ENCODE measurements around the gene IGFBP1. TPM values are rescaled to one million over a fixed set of nuclear protein-coding genes. Genes with fewer than 3 reads are reported as not detected.
"Not testable (repeated sequence)": the region's sequence is repeated elsewhere in the genome, so short reads cannot be mapped to it uniquely, and the experiment has no call there.

IGFBP1 gene
- total RNA-seq, result not detected in 2 replicates

GRCh38 chr7:45888185-45888992 lies at the start of gene IGFBP1:
TSS of gene IGFBP1 (plus strand) at chr7:45888488. CDS start at chr7:45888653, 165 bp downstream.
- intact Hi-C loops (cut with micrococcal nuclease), result no loop called here

- intact Hi-C loops (cut with micrococcal nuclease), result not testable (repeated sequence)
These were observed 49.4 kb upstream of the IGFBP1 start for GRCh38 chr7:45838852-45839251.

- intact Hi-C loops (cut with micrococcal nuclease), result not testable (repeated sequence)
These were observed 46.2 kb upstream of the IGFBP1 start for GRCh38 chr7:45841926-45842717.

- intact Hi-C loops (cut with micrococcal nuclease), result not testable (repeated sequence)
These were observed 41.8 kb upstream of the IGFBP1 start for GRCh38 chr7:45846536-45846935.

- intact Hi-C loops (cut with micrococcal nuclease), result not testable (repeated sequence)
These were observed 39.6 kb upstream of the IGFBP1 start for GRCh38 chr7:45848734-45849133.

- intact Hi-C loops (cut with micrococcal nuclease), result not testable (repeated sequence)
These were observed 35.3 kb upstream of the IGFBP1 start for GRCh38 chr7:45852984-45853383.

GRCh38 chr7:45853491-45853890 lies 34.8 kb upstream of the IGFBP1 start:
- intact Hi-C loops (cut with micrococcal nuclease), result not testable (repeated sequence)

GRCh38 chr7:45855680-45856079 lies 32.6 kb upstream of the IGFBP1 start:
- intact Hi-C loops (cut with micrococcal nuclease), result loop anchor here (2.0 kb wide), 1 partner anchor 99 kb away; no protein-coding TSS in a partner anchor

- intact Hi-C loops (cut with micrococcal nuclease), result not testable (repeated sequence)
These were observed 31.4 kb upstream of the IGFBP1 start for GRCh38 chr7:45856888-45857287.

- intact Hi-C loops (cut with micrococcal nuclease), result no loop called here
These were observed 24.6 kb upstream of the IGFBP1 start for GRCh38 chr7:45863715-45864114.

GRCh38 chr7:45865594-45866410 lies 22.5 kb upstream of the IGFBP1 start:
- intact Hi-C loops (cut with micrococcal nuclease), result no loop called here

- intact Hi-C loops (cut with micrococcal nuclease), result no loop called here
These were observed 20.8 kb upstream of the IGFBP1 start for GRCh38 chr7:45867471-45867870.

- intact Hi-C loops (cut with micrococcal nuclease), result no loop called here
These were observed 18.9 kb upstream of the IGFBP1 start for GRCh38 chr7:45869426-45869825.

- intact Hi-C loops (cut with micrococcal nuclease), result no loop called here
These were observed 15.9 kb upstream of the IGFBP1 start for GRCh38 chr7:45872116-45873034.

GRCh38 chr7:45873035-45873354 lies 15.3 kb upstream of the IGFBP1 start, which contains the start of gene CCDC201:
TSS of gene CCDC201 (minus strand) at chr7:45873082. CDS start at chr7:45873007, 75 bp downstream.
- intact Hi-C loops (cut with micrococcal nuclease), result no loop called here

GRCh38 chr7:45873355-45873754 lies 14.9 kb upstream of the IGFBP1 start:
- intact Hi-C loops (cut with micrococcal nuclease), result no loop called here

- intact Hi-C loops (cut with micrococcal nuclease), result no loop called here
These were observed 13.7 kb upstream of the IGFBP1 start for GRCh38 chr7:45874408-45875131.

GRCh38 chr7:45876519-45876918 lies 11.8 kb upstream of the IGFBP1 start:
- intact Hi-C loops (cut with micrococcal nuclease), result no loop called here

GRCh38 chr7:45878457-45879144 lies 9.7 kb upstream of the IGFBP1 start:
- intact Hi-C loops (cut with micrococcal nuclease), result no loop called here

Data from T-helper 1 cell treated with Interleukin-12 subunit alpha and Interleukin-12 subunit beta and Interleukin-4 antibody, amounts not matched to agents 30 ng/mL and 1 ng/mL, for 36 hours (primary cell).